Measurements from ENCODE around the gene SCAANT1.

DNA sequence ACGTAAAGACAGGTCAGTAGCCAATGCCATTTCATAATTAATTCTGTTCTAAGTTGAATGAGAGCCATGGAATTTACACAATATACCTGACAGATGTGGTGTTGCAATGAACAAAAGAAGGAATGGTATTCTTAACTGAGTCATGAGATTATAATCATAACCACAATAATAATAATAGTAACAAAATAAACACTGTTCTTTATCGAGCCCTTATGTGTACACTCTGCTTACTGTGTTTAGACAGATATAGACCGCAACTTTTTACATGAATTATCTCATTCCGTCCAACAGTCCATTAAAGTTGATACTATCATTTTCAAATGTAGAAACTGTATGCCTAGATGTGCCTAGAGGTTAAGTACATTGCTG lies 28.2 kb upstream of the SCAANT1 start:
- TF ChIP-seq, protein P1, sequence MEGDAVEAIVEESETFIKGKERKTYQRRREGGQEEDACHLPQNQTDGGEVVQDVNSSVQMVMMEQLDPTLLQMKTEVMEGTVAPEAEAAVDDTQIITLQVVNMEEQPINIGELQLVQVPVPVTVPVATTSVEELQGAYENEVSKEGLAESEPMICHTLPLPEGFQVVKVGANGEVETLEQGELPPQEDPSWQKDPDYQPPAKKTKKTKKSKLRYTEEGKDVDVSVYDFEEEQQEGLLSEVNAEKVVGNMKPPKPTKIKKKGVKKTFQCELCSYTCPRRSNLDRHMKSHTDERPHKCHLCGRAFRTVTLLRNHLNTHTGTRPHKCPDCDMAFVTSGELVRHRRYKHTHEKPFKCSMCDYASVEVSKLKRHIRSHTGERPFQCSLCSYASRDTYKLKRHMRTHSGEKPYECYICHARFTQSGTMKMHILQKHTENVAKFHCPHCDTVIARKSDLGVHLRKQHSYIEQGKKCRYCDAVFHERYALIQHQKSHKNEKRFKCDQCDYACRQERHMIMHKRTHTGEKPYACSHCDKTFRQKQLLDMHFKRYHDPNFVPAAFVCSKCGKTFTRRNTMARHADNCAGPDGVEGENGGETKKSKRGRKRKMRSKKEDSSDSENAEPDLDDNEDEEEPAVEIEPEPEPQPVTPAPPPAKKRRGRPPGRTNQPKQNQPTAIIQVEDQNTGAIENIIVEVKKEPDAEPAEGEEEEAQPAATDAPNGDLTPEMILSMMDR (conservative IDR thresholded peaks at IDR 0.05 in 1 of 2, IDR thresholded peaks at IDR 0.05 in 1 of 2; ENCODE audit: low read depth in 1 of 2, low read length in 2 of 2) = no peak
- no peak for TF ChIP-seq EZH2 (IDR thresholded peaks at IDR 0.05; ENCODE audit: low read length, missing control alignments)

All from fibroblast of lung (primary cell).